ENCODE data around the gene PRAME.
"Not testable (repeated sequence)": the region's sequence is repeated elsewhere in the genome, so short reads cannot be mapped to it uniquely, and the experiment has no call there.

Gene PRAME

DNA sequence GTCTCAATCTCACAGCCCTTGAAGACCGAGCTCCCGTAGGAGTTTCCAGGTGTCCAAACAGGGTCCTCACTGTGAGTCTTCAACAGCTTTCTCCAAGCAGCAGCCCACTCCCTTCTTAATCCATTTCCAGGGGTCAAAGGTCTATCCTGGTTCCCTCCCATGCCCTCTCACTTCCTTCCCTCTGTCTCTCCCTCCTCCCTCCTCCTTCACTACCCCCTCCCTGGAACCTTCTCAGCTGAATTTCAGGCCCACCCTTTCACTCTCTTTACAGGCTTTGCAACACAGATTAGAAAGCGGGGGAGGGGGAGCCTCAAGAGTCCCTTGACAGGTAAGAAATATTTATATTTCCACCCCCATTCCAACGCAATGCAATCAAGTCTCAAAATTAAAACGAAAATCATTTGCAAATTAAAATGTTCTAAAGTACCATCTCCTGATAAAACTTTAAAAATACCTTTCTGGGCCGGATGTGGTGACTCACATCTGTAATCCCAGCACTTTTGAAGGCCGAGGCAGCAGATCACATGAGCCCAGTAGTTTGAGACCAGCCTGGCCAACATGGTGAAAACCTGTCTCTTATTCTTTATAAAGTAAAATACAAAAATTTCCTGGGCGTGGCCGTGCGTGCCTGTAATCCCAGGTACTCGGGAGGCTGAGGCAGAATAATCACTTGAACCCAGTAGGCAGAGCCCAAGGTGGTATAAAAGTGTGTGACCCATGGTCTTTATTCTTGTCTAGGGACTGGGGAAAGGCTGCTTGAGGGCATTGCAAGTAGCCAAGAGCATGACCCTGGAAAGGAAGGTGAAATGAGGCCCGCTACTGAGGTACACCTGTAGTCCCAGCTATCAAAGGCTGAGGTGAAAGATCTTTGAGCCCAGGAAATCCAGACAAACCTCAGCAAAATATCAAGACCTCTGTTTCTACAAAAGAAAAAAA lies 38.1 kb downstream of the PRAME start:
- DNase-seq (ENCODE audit: low spot score) = peak; percentile 50

DNA sequence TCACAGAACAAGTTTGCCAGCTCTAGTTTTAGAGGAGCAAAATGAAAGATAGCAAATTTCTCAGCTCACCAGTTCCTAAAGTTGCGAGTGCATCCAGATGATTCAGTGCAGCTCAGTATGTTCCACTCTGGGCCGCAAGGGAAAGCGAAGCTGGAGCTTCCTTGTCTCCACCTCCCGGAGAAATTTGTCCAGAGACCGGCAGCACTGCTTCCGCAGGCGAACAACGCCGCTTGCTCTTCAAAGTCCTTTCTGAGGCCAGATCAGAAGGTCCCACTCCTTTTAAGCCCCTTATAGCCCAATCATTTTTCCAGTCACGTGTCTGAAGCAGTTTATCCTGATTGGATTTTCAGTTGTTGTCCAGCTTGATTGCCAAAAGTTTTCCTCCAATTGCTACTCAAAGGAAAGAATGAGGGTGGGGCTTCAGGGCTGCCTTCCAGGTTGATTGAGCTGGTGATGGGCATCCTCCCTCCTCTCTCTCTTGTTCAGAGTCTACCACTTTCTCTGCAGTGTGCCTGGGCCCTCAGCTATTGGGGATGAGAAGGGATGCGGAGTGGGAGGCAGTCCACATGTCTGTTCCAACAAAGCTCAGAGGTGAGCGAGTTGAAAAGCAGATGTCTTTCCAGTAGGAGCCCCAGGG lies 38.9 kb downstream of the PRAME start, which contains the start of gene ZNF280A:
Gene ZNF280A, minus strand, starts transcription at position 251 of the 637 bp plus-strand sequence. CDS start 4,640 bp downstream, outside the sequence.
- peak; percentile 56 for DNase-seq (ENCODE audit: low spot score)

DNA sequence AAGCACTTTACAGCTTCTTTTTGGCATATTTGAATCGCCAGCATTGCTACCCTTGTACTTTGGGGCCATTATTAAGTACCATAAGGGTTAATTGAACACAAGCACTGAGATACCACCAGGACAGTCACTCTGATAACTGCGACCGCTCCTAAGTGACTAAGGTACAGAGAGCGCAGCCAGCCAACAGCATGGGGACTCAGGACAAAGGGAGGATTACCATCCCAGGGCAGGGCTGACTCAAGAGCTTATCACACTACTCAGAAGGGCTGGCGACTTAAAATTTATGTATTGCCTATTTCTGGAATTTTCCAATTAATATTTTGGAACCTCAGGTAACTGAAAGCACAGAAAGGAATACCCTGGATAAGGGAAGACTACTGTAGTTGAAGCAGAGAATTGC lies 39.5 kb downstream of the PRAME start:
- DNase-seq (ENCODE audit: low spot score) = peak; percentile 55

DNA sequence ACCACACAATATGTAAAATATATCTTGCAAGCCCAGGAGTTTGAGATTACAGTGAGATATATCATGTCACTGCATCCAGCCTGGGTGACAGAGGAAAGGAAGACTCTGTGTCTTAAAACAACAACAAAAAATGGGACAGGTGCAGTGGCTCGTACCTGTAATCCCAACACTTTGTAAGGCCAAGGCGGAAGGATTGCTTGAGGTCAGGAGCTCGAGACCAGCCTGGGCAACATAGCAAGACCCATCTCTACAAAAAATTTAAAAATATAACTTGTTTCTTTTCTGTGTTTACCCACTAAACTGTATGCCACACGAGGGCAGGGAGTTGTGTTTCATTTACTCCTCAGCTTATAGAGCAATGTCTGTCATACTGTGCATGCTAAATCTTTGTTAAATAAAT lies 42.1 kb downstream of the PRAME start:
- DNase-seq (ENCODE audit: low spot score) = no peak

DNA sequence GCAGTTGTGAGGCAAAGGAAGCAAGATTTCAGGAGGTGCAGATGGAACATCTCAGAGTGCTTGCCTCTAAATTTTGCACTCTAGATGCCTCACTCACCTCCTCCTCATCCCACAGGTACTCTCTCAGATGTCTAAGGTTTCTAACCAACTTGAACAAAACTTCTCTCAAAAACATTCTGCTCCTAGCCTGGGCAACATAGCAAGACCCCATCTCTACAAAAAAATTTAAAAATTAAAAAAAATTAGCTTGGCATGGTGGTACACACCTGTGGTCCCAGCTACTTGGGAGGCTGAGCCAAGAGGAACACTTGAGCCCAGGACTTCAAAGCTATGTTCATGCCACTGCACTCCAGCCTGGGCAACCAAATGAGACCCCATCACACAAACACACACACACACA lies 43.2 kb downstream of the PRAME start:
- DNase-seq (ENCODE audit: low spot score) = no peak

DNA sequence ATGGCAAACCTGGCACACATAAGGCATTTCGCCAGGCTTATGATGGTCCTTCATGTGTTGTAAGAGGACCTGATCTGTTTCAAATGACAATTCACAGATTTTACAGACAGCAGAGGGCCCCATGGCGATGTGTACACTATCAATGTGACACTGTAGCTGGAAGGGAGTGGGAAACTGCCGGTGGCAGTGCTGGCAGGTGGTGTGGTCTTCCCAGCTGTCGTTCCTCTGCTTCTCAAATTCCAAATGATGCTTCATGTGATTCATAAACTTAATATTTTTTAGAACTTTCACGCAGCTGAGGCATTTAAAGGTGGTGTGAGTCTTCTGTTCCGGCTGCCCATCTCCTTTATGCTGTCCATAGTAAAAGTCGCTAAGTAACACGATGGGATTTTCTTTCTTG lies 44.6 kb downstream of the PRAME start:
- not testable (repeated sequence) for DNase-seq (ENCODE audit: low spot score)

DNA sequence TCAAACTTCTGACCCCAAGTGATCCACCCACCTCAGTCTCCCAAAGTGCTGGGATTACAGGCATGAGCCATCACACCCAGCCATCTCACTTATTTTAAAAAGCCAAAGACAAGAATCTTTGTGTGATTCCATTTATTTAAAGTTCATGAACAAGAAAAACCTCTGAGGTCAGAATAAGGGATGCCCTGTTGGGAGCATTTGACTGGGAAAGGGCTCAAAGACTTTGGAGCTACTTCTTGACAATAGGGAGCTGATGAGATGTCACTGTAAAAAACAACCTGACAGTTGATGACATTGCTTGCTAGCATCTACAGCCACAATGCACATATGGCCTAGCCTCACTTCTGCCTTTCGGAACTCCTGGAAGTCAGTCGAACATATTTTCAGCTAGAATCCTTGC lies 45.4 kb downstream of the PRAME start:
- no peak for DNase-seq (ENCODE audit: low spot score)

DNA sequence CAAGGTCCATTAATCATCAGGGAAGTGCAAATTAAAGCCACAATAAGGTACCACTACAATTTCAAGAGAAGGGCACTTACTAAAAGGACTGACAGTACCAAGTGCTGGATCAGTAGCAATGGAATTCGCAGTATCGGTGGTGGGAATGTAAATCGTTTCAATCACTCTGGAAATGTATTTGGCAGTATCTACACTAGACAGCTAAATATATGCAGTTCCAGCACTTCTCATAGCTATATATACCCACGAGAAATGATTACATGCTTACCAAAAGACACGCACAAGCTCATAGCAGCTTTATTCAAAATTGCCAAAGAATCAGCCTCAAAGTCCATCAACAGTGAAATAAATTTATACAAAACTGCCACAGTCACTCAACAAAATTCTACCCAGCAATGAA lies 46.1 kb downstream of the PRAME start:
- DNase-seq (ENCODE audit: low spot score) = no peak

DNA sequence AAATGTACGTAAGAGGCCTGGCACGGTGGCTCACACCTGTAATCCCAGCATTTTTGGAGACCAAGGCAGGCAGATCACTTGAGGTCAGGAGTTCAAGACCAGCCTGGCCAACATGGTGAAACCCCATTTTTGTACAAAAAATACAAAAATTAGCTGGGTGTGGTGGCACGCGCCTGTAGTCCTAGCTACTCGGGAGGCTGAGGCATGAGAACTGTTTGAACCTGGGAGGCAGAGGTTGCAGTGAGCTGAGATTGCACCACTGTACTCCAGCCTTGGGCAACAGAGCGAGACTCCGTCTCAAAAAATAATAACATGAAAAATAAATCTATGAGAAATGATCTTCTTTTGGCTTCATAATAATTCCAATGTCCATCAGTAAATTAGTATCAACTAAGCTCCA lies 48.2 kb downstream of the PRAME start:
- DNase-seq (ENCODE audit: low spot score) = not testable (repeated sequence)

DNA sequence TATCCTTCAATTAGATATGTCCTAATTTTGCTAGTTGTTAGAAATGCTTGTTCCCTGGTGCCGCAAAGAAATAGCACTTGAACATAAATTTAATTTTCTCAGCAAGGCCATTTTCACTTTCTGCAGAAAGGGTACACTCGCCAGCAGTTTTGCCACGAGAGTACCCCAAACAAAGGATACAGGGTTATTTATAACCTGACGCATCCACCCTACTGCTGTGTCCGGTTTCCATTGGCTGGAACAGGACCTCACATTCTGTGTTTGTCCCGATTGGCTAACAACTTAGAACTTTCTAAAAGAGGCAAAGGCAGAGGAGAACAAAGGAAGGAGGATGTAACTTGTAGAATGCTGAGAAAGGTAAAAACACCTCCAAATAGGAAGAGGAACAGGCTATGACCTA lies 49.2 kb downstream of the PRAME start:
- DNase-seq (ENCODE audit: low spot score) = not testable (repeated sequence)

DNA sequence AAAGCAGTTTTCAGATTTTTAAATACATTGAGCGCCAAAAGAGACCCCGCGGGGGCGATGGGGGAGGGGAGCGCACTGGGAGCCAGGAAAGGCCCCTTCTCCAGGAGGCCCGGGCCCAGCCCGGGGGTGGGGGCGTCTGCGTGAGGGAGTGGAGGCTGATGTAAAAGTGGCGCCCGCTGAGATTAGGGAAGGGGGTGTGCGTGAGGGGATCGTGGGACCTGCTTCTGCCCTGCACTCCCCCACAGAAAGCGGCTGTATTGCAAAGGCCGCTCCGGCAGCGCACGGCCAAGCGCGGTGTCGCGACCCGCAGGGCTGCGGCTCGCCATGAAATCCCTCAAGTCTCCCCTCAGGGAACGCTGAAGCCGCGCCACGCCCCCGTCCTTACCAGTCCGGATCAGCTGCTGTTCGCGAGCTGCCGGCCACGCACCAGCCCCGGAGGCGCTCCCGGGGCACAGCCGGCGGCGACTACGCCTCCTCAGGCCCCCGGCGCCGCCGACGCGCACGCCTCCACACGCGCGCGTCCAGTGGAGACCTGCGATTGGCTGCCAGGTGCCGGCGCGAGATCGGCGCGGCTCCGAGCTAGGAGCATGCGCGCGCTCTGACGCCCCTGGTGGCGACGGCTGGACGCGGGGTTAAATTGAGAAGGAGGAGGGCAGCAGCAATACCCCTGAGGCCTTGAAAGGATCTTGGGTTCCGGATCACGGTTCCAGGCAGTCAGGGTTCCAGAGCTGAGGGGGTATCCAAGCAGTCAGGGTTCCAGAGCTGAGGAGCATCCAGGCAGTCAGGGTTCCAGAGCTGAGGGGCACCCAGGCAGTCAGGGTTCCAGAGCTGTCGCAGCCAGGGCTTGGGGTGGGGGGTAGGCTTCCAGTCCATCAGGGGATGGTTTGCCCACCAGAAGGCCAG lies 50.5 kb downstream of the PRAME start, which contains the start of gene ZNF280B:
Gene ZNF280B, minus strand, starts transcription at position 469 of the 903 bp plus-strand sequence. CDS start 19,344 bp downstream, outside the sequence.
- DNase-seq (ENCODE audit: low spot score) = peak; percentile 94

DNA sequence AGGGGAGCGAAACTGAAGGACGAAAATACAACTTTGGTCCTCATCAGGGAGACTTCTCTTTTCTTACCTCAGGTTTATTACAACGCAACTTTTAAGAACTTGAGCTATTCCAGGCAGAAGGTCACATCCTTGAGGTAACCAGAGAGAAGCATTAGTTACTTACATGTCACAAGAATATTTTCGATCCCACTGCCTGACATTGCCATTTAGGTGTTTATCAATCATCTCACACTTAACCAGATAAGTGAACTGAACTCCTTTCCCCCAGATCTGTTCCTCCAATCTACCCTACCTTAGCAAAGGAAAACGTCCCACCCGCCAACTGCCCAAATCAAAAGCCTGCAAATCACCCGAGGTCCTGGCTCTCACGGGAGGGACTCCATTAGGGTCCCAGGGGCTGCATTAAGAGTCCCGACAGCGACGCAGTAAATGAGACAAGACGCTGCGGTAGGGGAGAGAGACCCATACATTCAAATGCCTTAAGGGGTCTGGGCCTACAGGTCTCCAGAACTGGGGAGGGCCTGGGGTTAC lies 51.3 kb downstream of the PRAME start:
- no peak for DNase-seq (ENCODE audit: low spot score)

DNA sequence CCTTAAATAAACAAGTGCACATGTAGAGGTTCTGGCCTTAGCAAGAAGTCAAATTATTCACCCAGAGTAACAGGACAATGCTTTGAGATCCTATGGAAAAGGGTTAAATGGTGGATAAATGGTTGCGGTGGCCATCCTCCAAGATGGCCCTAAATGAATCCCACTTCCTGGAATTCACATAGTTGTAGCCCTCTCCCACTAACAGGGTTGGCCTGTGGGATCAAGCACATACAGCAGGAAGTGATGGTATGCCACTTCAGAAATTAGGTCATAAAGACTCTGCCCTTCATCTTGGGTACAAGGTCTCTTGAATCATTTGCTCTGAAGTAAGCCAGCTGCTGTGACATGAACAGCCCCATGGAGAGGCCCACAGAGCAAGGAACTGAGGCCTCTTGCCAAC lies 52.3 kb downstream of the PRAME start:
- no peak for DNase-seq (ENCODE audit: low spot score)

DNA sequence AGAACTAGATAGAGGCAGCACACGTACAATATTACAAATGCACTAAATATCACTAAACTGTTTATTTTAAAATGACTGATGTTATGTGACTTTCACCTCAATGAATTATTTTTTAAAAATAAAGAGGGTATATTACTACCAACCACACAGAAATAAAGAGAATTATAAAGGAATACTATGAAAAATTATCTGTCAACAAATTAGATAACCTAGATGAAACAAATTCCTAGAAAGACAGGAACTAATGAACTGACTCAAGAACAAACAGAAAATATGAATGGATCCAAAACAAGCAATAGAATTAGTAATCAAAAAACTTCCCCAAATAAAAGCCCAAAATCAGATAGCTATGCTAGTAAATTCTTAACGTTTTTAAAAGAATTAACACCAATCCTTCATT lies 60.8 kb downstream of the PRAME start:
- DNase-seq (ENCODE audit: low spot score) = no peak

All from ecto neural progenitor cell (in vitro differentiated cells).